K562 (cell line): ENCODE measurements around the gene SLC16A1. TPM values are rescaled to one million over a fixed set of nuclear protein-coding genes. Genes with fewer than 3 reads are reported as not detected.

Experiments used
- ATAC-seq: fragments of 200-7000 bp; cut with Tn5 transposase; 3 replicates; pipeline ENCODE4 v1.9.1; 2020; ENCODE audit warnings: moderate library complexity
- BruUV-seq: library from RNA; stranded (reverse); fragments of 400-500 nt; replicated peaks from 2 replicates; lab custom pipeline; 2021; lab: Mats Ljungman, UMichigan
- CTCF ChIA-PET: fragments of 300-600 bp; formaldehyde crosslinking; extraction: SDS; loops from one replicate; lab custom pipeline; 2021; ENCODE audit warnings: low intra/inter-chr PET ratio; lab: Yijun Ruan, JAX
- POLR2A ChIA-PET: fragments of 300-600, 350-650 bp; sonication (Branson Sonifier 250); formaldehyde crosslinking; extraction: SDS; loops from one replicate; lab custom pipeline; 2021; ENCODE audit warnings: antibody characterized with exemption, inconsistent platforms; lab: Yijun Ruan, JAX
- DNase-seq, 4 experiments: peaks; one replicate each; pipeline versions ENCODE4 v3.0.0 to v3.0.0-alpha.2; 2011 to 2018; ENCODE audit warnings: low spot score in 3 of 4, mixed read lengths in 3 of 4; ENCODE audit errors: extremely low read depth in 1 of 4
- FAIRE-seq: peaks from 2 replicates; lab custom pipeline; 2011; peaks lifted over from hg19 to GRCh38; lab: Jason Lieb, UNC
- H2AFZ ChIP-seq: 2 replicates; pipeline ENCODE4 v1.6.0; 2011; ENCODE audit warnings: low read depth, low read length, control low read depth, inconsistent platforms
- H3K27ac ChIP-seq: fragments of 200-600 bp; 3 replicates; pipeline ENCODE4 v1.8.0; 2011; ENCODE audit warnings: low read depth, mild to moderate bottlenecking, control low read depth, inconsistent platforms, low read length, moderate library complexity, mixed read lengths; ENCODE audit errors: extremely low read depth
- H3K27me3 ChIP-seq, 2 experiments: fragments of 300-600 bp in 1 of 2; 2 replicates in 1 of 2; 3 replicates in 1 of 2; pipeline versions ENCODE4 v1.6.0 to v1.8.0; 2011; ENCODE audit warnings: inconsistent platforms in 2 of 2, low read length in 2 of 2, mild to moderate bottlenecking in 1 of 2, mixed read lengths in 1 of 2, moderate library complexity in 1 of 2; ENCODE audit not compliant: control insufficient read depth in 2 of 2, insufficient read depth in 2 of 2
- H3K36me3 ChIP-seq: fragments of 300-600 bp; 3 replicates; pipeline ENCODE4 v1.8.0; 2011; ENCODE audit warnings: mild to moderate bottlenecking, low read length, inconsistent platforms; ENCODE audit not compliant: control insufficient read depth, insufficient read depth
- H3K4me1 ChIP-seq, 2 experiments: fragments of 200-600 bp in 1 of 2; replicated peaks in 1 of 2; 2 replicates in 1 of 2; 3 replicates in 1 of 2; pipeline versions ENCODE4 v1.5.1 to v1.8.0; 2011; ENCODE audit warnings: inconsistent platforms in 2 of 2, low read length in 2 of 2, mild to moderate bottlenecking in 1 of 2, mixed read lengths in 1 of 2, moderate library complexity in 1 of 2; ENCODE audit not compliant: control insufficient read depth in 2 of 2, insufficient read depth in 2 of 2
- H3K4me2 ChIP-seq: 2 replicates; pipeline ENCODE4 v1.6.1; 2011; ENCODE audit warnings: low read length, control low read depth, inconsistent platforms, mixed read lengths; ENCODE audit not compliant: insufficient read depth
- H3K4me3 ChIP-seq: fragments of 200-600 bp; sonication (generic), shearing (Covaris generic); 2 replicates; pipeline ENCODE4 v1.5.1; 2016; ENCODE audit warnings: control low read depth, inconsistent platforms
- H3K79me2 ChIP-seq: fragments of 200-600 bp; 3 replicates; pipeline ENCODE4 v1.8.0; 2011; ENCODE audit warnings: low read length, inconsistent platforms; ENCODE audit not compliant: control insufficient read depth, insufficient read depth
- H3K9ac ChIP-seq, 2 experiments: 2 replicates each; pipeline versions ENCODE4 v1.6.0 to v1.6.1; 2011; ENCODE audit warnings: low read depth in 2 of 2, low read length in 2 of 2, control low read depth in 1 of 2, inconsistent platforms in 1 of 2, mild to moderate bottlenecking in 1 of 2, mixed read lengths in 1 of 2; ENCODE audit not compliant: insufficient read depth in 1 of 2
- H3K9me1 ChIP-seq: one replicate; pipeline ENCODE4 v1.6.0; 2011; ENCODE audit warnings: inconsistent platforms, mild to moderate bottlenecking, low read length, moderate library complexity; ENCODE audit not compliant: control insufficient read depth, insufficient read depth
- H3K9me3 ChIP-seq: replicated peaks from 2 replicates; pipeline ENCODE4 v1.5.1; 2011; ENCODE audit warnings: low read depth, low read length, inconsistent platforms; ENCODE audit not compliant: control insufficient read depth, insufficient read depth
- H4K20me1 ChIP-seq: replicated peaks from 2 replicates; pipeline ENCODE4 v1.6.1; 2011; ENCODE audit warnings: low read length, inconsistent platforms, mixed read lengths; ENCODE audit not compliant: control insufficient read depth, insufficient read depth
- BCOR ChIP-seq: fragments of 450-650 bp; IDR thresholded peaks from 2 replicates; pipeline ENCODE4 v1.6.1; 2016
- BRCA1 ChIP-seq, 2 experiments: fragments of 450-650 bp in 1 of 2; sonication (generic) in 1 of 2; formaldehyde crosslinking in 1 of 2; IDR thresholded peaks; 2 replicates each; pipeline versions ENCODE4 v1.5.0 to v1.6.1; 2017 to 2020; ENCODE audit warnings: mild to moderate bottlenecking in 1 of 2, missing genetic modification reagents in 1 of 2
- CCAR2 ChIP-seq: fragments of 200-400 bp; formaldehyde crosslinking; IDR thresholded peaks from 2 replicates; pipeline ENCODE4 v1.6.1; 2017; ENCODE audit warnings: mild to moderate bottlenecking, low read depth, low read length
- ERF ChIP-seq: fragments of 450-650 bp; formaldehyde crosslinking; IDR thresholded peaks from 2 replicates; pipeline ENCODE4 v1.4.0; 2020; ENCODE audit warnings: mild to moderate bottlenecking, mixed read lengths
- HCFC1 ChIP-seq: IDR thresholded peaks from 2 replicates; pipeline ENCODE4 v1.6.1; 2012; ENCODE audit warnings: low read depth, low read length, improper control_type of control experiment
- HNRNPK ChIP-seq: fragments of 200-400 bp; formaldehyde crosslinking; IDR thresholded peaks from one replicate; pipeline ENCODE4 v1.6.1; 2018; ENCODE audit warnings: mild to moderate bottlenecking, low read depth, low read length; ENCODE audit not compliant: poor library complexity, severe bottlenecking
- HNRNPUL1 ChIP-seq: fragments of 200-400 bp; formaldehyde crosslinking; IDR thresholded peaks from 2 replicates; pipeline ENCODE4 v1.6.1; 2017; ENCODE audit warnings: low read length
- KDM5B ChIP-seq: fragments of 200-600 bp; sonication (generic); IDR thresholded peaks from 2 replicates; pipeline ENCODE4 v1.6.1; 2012; ENCODE audit warnings: low read depth, mild to moderate bottlenecking, moderate library complexity, low read length, control low read depth, inconsistent platforms; ENCODE audit not compliant: insufficient replicate concordance
- SMARCA4 ChIP-seq: fragments of 450-650 bp; IDR thresholded peaks from 2 replicates; pipeline ENCODE4 v1.6.1; 2016
- ZC3H4 ChIP-seq: sonication (generic); formaldehyde crosslinking; IDR thresholded peaks from 2 replicates; pipeline ENCODE4 v1.9.0; 2021; ENCODE audit warnings: missing genetic modification reagents, borderline replicate concordance
- ZNF143 ChIP-seq: sonication (generic); formaldehyde crosslinking; IDR thresholded peaks from 2 replicates; pipeline ENCODE4 v1.9.0; 2022; ENCODE audit warnings: mild to moderate bottlenecking, missing genetic modification reagents
- WGBS: fragments of 100-300 bp; shearing (Covaris generic); methylation state at CpG from one replicate; pipeline ENCODE4 v1.1.6; 2016; ENCODE audit warnings: low coverage, mixed read lengths; ENCODE audit not compliant: insufficient coverage; ENCODE audit errors: missing lambda C conversion rate; 5-methylcytosine and 5-hydroxymethylcytosine counted together
- in situ Hi-C: fragments of 300-500 bp; cut with MboI; formaldehyde crosslinking; loops from 4 replicates; pipeline ENCODE4 v1.15.0; 2018; ENCODE audit warnings: inconsistent platforms, mixed read lengths
- intact Hi-C: fragments of 100-400 bp; cut with micrococcal nuclease; formaldehyde crosslinking; loops from 2 replicates; pipeline ENCODE4 v1.14.2; 2022
- polyA plus RNA-seq, 8 experiments: library from polyadenylated mRNA; depleted of rRNA in 4 of 8; stranded (reverse) in 5 of 8; unstranded in 3 of 8; fragments of >200 nt; fragmentation: Nextera tagmentation in 2 of 8; fragmentation: Illumina TruSeq in 1 of 8; extraction: Ambion mirVana in 2 of 8; extraction: Trizol in 1 of 8; gene quantifications; 2 replicates each; pipeline versions ENCODE4 v1.2.1 to v1.2.3, GENCODE V29; 2011 to 2014; ENCODE audit warnings: inconsistent platforms in 1 of 8, missing spikeins in 1 of 8
- total RNA-seq, 7 experiments: library from RNA; depleted of rRNA in 6 of 7; stranded (reverse); fragments of >200 nt in 6 of 7; fragmentation: Illumina TruSeq in 2 of 7; extraction: Trizol in 2 of 7; gene quantifications; 2 replicates each; pipeline versions ENCODE4 v1.2.1 to v1.2.3, GENCODE V29; 2011 to 2021; ENCODE audit warnings: low replicate concordance in 1 of 7
- TF ChIP-seq, protein P1 (sequence below): fragments of 250-450 bp; sonication (Bioruptor Pico); IDR thresholded peaks from 2 replicates; pipeline ENCODE4 v1.6.1; 2021; ENCODE audit warnings: mild to moderate bottlenecking
- TF ChIP-seq, protein P2 (sequence below), 2 experiments: fragments of 450-650 bp in 1 of 2; sonication (generic) in 1 of 2; formaldehyde crosslinking in 1 of 2; IDR thresholded peaks in 1 of 2; conservative IDR thresholded peaks in 1 of 2; 2 replicates each; pipeline versions ENCODE4 v1.6.1 to v1.8.1; 2016 to 2023; ENCODE audit warnings: mild to moderate bottlenecking in 2 of 2, moderate library complexity in 2 of 2, inconsistent platforms in 1 of 2, missing genetic modification reagents in 1 of 2
- TF ChIP-seq, protein P3 (sequence below): sonication (generic); formaldehyde crosslinking; IDR thresholded peaks from 2 replicates; pipeline ENCODE4 v1.8.1; 2022; ENCODE audit warnings: missing genetic modification reagents
- TF ChIP-seq, protein P4 (sequence below): IDR thresholded peaks from 2 replicates; pipeline ENCODE4 v1.6.1; 2014; ENCODE audit warnings: antibody characterized with exemption

Gene SLC16A1
- total and polyA plus RNA-seq, 9 of the 15 experiments (the other 6 are each of a cell fraction or from before 2014, with no cell fraction given) = 73.1 to 244 (median 117) TPM

DNA sequence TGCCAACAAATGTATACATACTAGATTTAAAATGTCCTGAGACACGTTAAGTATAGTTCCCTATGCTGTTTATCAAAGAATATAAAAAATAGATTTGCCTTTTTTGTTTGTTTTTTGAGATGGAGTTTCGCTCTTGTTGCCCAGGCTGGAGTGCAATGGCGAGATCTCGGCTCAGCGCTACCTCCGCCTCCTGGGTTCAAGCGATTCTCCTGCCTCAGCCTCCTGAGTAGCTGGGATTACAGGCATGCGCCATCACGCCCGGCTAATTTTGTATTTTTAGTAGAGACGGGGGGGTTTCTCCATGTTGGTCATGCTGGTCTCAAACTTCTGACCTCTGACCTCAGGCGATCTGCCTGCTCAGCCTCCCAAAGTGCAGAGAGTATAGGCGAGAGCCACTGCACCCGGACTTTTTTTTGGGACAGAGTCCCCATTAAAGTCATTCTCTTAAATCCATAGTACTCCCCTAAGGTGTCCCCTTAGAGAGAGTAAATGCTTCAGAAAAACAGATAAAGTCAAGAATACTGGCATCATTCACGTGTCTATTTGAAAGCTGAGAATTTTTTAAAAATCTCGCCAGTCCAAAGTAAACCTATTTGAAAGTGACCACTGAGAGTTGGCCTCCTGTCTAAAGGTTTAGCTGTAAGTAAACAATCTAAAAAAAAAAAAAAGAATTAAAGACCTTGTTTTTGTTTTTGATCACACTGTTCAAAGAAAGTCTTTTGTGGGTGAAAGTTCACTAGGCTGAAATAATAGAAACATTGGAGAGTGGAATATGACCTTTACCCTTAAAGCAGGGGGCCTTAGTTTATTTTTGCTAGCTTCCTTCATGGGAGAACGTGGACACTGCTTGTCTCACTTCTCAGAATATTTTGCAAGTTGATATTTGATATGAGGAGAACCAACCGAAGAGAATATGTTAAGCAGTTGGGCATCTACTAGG is 48.0 kb upstream of the SLC16A1 start:
- CTCF ChIA-PET = no interaction called here
- BruUV-seq = no TSS peak

More for the DNA sequence above, 48.0 kb upstream of the SLC16A1 start:
- Histone ChIP-seq H3K9me3 (no peaks in the 10 kb centered on the region), H3K27me3 (no peaks in the 10 kb centered on the region), H4K20me1 (no peaks in the 10 kb centered on the region), H3K79me2 (no peaks in the 10 kb centered on the region), H3K4me2 (no peak overlapping the region), H3K36me3 (peaks cover 3% of the 10 kb centered on the region; the same call in 1 of the 3 replicates), H3K27ac (no peak overlapping the region), H2AFZ (no peak overlapping the region), H3K9ac (no peak overlapping the region), H3K4me1 (no peaks in the 10 kb centered on the region), H3K4me3 (no peak overlapping the region), H3K9me1 (no peaks in the 10 kb centered on the region)
- intact Hi-C loops (no loop called here), in situ Hi-C loops (no loop called here)
- 78% methylated on average over 18 of the region's 18 CpGs for WGBS
- ATAC-seq (no peak), FAIRE-seq (no peak), DNase-seq (no peak)
- POLR2A ChIA-PET = interaction anchor here (1.1 to 2.2 kb wide), 3 partner anchors 11 to 50 kb away, joined by 3 to 7 read pairs (median 3); no protein-coding TSS in a partner anchor
- TF ChIP-seq BRCA1 (IDR thresholded peaks at IDR 0.05) (no peak), BRCA1 (CRISPR knock-in tag; IDR thresholded peaks at IDR 0.05) (no peak), HCFC1 (no peak), HNRNPUL1 (no peak), ZNF143 (CRISPR knock-in tag) (no peak), KDM5B (no peak), SMARCA4 (no peak), CCAR2 (no peak), ERF (no peak), ZC3H4 (CRISPR knock-in tag) (no peak), HNRNPK (no peak), BCOR (no peak)
- TF ChIP-seq, protein P1, sequence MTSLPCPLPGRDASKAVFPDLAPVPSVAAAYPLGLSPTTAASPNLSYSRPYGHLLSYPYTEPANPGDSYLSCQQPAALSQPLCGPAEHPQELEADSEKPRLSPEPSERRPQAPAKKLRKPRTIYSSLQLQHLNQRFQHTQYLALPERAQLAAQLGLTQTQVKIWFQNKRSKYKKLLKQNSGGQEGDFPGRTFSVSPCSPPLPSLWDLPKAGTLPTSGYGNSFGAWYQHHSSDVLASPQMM (CRISPR knock-in tag) = no peak
- TF ChIP-seq, protein P2, sequence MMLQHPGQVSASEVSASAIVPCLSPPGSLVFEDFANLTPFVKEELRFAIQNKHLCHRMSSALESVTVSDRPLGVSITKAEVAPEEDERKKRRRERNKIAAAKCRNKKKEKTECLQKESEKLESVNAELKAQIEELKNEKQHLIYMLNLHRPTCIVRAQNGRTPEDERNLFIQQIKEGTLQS (IDR thresholded peaks at IDR 0.05) = no peak
- TF ChIP-seq, protein P2 (CRISPR knock-in tag; conservative IDR thresholded peaks at IDR 0.05) = no peak
- TF ChIP-seq, protein P3, sequence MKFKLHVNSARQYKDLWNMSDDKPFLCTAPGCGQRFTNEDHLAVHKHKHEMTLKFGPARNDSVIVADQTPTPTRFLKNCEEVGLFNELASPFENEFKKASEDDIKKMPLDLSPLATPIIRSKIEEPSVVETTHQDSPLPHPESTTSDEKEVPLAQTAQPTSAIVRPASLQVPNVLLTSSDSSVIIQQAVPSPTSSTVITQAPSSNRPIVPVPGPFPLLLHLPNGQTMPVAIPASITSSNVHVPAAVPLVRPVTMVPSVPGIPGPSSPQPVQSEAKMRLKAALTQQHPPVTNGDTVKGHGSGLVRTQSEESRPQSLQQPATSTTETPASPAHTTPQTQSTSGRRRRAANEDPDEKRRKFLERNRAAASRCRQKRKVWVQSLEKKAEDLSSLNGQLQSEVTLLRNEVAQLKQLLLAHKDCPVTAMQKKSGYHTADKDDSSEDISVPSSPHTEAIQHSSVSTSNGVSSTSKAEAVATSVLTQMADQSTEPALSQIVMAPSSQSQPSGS (CRISPR knock-in tag) = no peak
- TF ChIP-seq, protein P4, sequence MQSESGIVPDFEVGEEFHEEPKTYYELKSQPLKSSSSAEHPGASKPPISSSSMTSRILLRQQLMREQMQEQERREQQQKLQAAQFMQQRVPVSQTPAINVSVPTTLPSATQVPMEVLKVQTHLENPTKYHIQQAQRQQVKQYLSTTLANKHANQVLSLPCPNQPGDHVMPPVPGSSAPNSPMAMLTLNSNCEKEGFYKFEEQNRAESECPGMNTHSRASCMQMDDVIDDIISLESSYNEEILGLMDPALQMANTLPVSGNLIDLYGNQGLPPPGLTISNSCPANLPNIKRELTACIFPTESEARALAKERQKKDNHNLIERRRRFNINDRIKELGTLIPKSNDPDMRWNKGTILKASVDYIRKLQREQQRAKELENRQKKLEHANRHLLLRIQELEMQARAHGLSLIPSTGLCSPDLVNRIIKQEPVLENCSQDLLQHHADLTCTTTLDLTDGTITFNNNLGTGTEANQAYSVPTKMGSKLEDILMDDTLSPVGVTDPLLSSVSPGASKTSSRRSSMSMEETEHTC = no peak
